Pancreas (tissue), 10 donors: ENCODE results near the gene ZBP1. TPM values are rescaled to one million over a fixed set of nuclear protein-coding genes. Genes with fewer than 3 reads are reported as not detected.

Source experiments
- ATAC-seq, 4 donors: fragments of 200-7000 bp; cut with Tn5 transposase; one replicate each; pipeline versions ENCODE4 v1.8.0 to v1.9.1; 2020; ENCODE audit warnings: mild to moderate bottlenecking in 4 of 4, moderate library complexity in 4 of 4
- DNase-seq, 6 donors: peaks; one replicate each; pipeline ENCODE4 v3.0.0-alpha.2; 2020
- FAIRE-seq: peaks from 2 replicates; lab custom pipeline; 2012; peaks lifted over from hg19 to GRCh38; lab: Jason Lieb, UNC
- H3K27ac ChIP-seq, 4 donors: fragments of 200-600 bp; sonication (generic); 1 replicate in 3 of 4; 2 replicates in 1 of 4; pipeline versions ENCODE4 v1.5.0 to v1.8.0; 2020
- H3K27me3 ChIP-seq, 4 donors: fragments of 200-600 bp; one replicate each; pipeline ENCODE4 v1.8.0; 2021
- H3K36me3 ChIP-seq, 3 donors: fragments of 200-600 bp; sonication (generic) in 1 of 3; one replicate each; pipeline versions ENCODE4 v1.5.0 to v1.8.0; 2020 to 2021
- H3K4me1 ChIP-seq, 3 donors: fragments of 200-600 bp; one replicate each; pipeline ENCODE4 v1.8.0; 2021
- H3K4me3 ChIP-seq, 4 donors: fragments of 200-600 bp; sonication (generic) in 2 of 4; one replicate each; pipeline versions ENCODE4 v1.5.0 to v1.8.0; 2020 to 2021
- H3K9me3 ChIP-seq, 4 donors: fragments of 200-600 bp; one replicate each; pipeline ENCODE4 v1.8.0; 2021
- WGBS, 2 donors: extraction: QIAGEN DNeasy Blood & Tissue Kit; methylation state at CpG; one replicate each; pipeline ENCODE4 v1.1.7; 2013; 5-methylcytosine and 5-hydroxymethylcytosine counted together
- intact Hi-C, 3 donors: fragments of 100-400 bp; cut with DNase I; formaldehyde crosslinking; loops; one replicate each; pipeline versions ENCODE4 v1.11.1 to v1.14.2; 2022
- polyA plus RNA-seq, 2 donors: library from polyadenylated mRNA; stranded (reverse); fragments of 200-250 nt; gene quantifications; one replicate each; pipeline ENCODE4 v1.2.3, GENCODE V29; 2013
- total RNA-seq, 6 donors: library from RNA; stranded (reverse); fragmentation: NEBNext Ultra II Directional in 4 of 6; extraction: Animal tissue kit (Norgen Biotek cat#: 25700) in 4 of 6; gene quantifications; one replicate each; pipeline versions ENCODE4 v1.2.1 to v1.2.4, GENCODE V29; 2021 to 2023
- TF ChIP-seq, protein P1 (sequence below), 4 donors: fragments of 200-600 bp; sonication (generic) in 3 of 4; IDR thresholded peaks; one replicate each; pipeline versions ENCODE4 v1.5.0 to v1.8.0; 2021; ENCODE audit warnings: antibody characterized with exemption in 4 of 4
- donor health status: healthy with polysubstance abuse.
- donor health status: DM: no; HTN: no; CAD: no; lungs with moderate emphysema.
- donor health status: DM: no; HTN: no; CAD: no.
- donor health status: control.
- donor health status: control.
- donor health status: Bipolar disorder and iron deficiency.
- donor health status: DM: yes; HTN: yes; CAD: no.
- donor health status: DM: no; HTN: no; CAD: no.
- donor health status: DM: no; HTN: no; CAD: no.
- donor health status: DM: yes; HTN: yes; CAD: no.

The ZBP1 gene
- total and polyA plus RNA-seq, 8 donors: 0.09 to 0.90 (median 0.17) TPM; not detected in 3

- FAIRE-seq (no peak), ATAC-seq (no peak), DNase-seq (no peak)
- WGBS, 2 donors: 71 to 86% methylated on average over 14 of the region's 14 CpGs
- Histone ChIP-seq H3K27ac (no peak overlapping the region), H3K36me3 (no peaks in the 10 kb centered on the region), H3K4me1 (peaks cover 7 to 14% (median 9%) of the 10 kb centered on the region in 3 donors), H3K9me3 (no peaks in the 10 kb centered on the region), H3K27me3 (no peaks in the 10 kb centered on the region), H3K4me3 (no peak overlapping the region)
- intact Hi-C loops: no loop called here
- TF ChIP-seq, protein P1, sequence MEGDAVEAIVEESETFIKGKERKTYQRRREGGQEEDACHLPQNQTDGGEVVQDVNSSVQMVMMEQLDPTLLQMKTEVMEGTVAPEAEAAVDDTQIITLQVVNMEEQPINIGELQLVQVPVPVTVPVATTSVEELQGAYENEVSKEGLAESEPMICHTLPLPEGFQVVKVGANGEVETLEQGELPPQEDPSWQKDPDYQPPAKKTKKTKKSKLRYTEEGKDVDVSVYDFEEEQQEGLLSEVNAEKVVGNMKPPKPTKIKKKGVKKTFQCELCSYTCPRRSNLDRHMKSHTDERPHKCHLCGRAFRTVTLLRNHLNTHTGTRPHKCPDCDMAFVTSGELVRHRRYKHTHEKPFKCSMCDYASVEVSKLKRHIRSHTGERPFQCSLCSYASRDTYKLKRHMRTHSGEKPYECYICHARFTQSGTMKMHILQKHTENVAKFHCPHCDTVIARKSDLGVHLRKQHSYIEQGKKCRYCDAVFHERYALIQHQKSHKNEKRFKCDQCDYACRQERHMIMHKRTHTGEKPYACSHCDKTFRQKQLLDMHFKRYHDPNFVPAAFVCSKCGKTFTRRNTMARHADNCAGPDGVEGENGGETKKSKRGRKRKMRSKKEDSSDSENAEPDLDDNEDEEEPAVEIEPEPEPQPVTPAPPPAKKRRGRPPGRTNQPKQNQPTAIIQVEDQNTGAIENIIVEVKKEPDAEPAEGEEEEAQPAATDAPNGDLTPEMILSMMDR (IDR thresholded peaks at IDR 0.05): no peak
Observed at GRCh38 chr20:57564180-57564802, 55.9 kb downstream of the ZBP1 start.

DNA sequence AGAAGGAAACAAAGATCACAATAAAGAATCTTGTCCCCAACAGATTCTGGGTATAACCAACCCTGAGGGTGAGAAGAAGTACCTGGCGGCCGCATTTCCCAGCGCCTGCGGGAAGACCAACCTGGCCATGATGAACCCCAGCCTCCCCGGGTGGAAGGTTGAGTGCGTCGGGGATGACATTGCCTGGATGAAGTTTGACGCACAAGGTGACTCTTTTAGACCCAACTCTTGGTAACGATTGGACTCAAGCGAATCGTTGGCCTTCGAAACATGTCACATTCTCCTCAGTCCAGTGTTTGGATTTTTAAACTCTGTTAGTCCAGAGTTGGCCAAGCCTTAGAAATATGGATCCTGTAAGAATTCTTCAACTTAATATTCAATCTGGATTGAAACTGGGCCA is 56.7 kb downstream of the ZBP1 start:
- DNase-seq (no peak), FAIRE-seq (no peak), ATAC-seq (no peak)
- TF ChIP-seq, protein P1 (IDR thresholded peaks at IDR 0.05): no peak
- Histone ChIP-seq H3K9me3 (no peaks in the 10 kb centered on the region), H3K4me1 (peaks cover 7 to 14% (median 9%) of the 10 kb centered on the region in 3 donors), H3K27ac (no peak overlapping the region), H3K36me3 (no peaks in the 10 kb centered on the region), H3K4me3 (no peak overlapping the region), H3K27me3 (no peaks in the 10 kb centered on the region)
- WGBS, 2 donors: 89 to 94% methylated on average over 12 of the region's 12 CpGs
- intact Hi-C loops: no loop called here

DNA sequence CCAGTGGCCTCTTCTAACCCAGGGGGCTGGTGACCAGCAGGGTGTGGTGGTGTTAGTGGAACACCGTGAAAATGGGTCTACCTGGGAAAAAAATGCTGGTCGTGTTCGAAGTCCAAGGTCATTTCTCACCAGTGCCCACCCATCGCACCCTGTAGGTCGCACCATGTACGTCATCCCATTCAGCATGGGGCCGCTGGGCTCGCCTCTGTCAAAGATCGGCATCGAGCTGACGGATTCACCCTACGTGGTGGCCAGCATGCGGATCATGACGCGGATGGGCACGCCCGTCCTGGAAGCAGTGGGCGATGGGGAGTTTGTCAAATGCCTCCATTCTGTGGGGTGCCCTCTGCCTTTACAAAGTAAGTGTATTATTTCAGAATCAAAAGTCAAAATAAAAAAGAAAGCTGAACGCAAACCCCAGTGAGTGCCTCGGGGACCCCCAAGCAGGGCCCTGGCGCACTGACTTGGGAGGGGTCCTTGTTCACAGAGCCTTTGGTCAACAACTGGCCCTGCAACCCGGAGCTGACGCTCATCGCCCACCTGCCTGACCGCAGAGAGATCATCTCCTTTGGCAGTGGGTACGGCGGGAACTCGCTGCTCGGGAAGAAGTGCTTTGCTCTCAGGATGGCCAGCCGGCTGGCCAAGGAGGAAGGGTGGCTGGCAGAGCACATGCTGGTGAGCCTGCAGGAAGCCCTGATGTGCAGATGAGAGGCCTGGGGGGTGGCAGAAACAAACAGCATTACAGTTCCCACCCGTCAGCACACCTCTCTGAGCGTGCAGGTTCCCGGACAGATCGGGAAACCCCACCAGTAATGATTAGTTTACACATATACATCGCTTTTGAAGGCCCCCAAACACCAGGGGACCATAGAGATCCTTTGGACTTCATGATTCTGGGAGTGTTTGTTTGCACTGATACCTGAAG is 57.4 kb downstream of the ZBP1 start:
- ATAC-seq (no peak), FAIRE-seq (no peak), DNase-seq (no peak)
- Histone ChIP-seq H3K4me3 (no peak overlapping the region), H3K4me1 (peaks cover 7 to 14% (median 9%) of the 10 kb centered on the region in 3 donors), H3K9me3 (no peaks in the 10 kb centered on the region), H3K36me3 (no peaks in the 10 kb centered on the region), H3K27ac (no peak overlapping the region), H3K27me3 (no peaks in the 10 kb centered on the region)
- intact Hi-C loops: no loop called here
- TF ChIP-seq, protein P1 (IDR thresholded peaks at IDR 0.05): no peak
- WGBS, 2 donors: 82 to 89% methylated on average over 35 of the region's 35 CpGs

GRCh38 chr20:57561356-57562279 is 58.6 kb downstream of the ZBP1 start:
- no peak overlapping the region for H3K4me3 ChIP-seq

More at GRCh38 chr20:57561356-57562279, 58.6 kb downstream of the ZBP1 start:
- intact Hi-C loops: no loop called here
- ATAC-seq: no peak
- Histone ChIP-seq H3K4me1 (peaks cover 7 to 14% (median 9%) of the 10 kb centered on the region in 3 donors), H3K27ac (no peak overlapping the region), H3K9me3 (no peaks in the 10 kb centered on the region), H3K36me3 (no peaks in the 10 kb centered on the region), H3K27me3 (no peaks in the 10 kb centered on the region)
- TF ChIP-seq, protein P1 (IDR thresholded peaks at IDR 0.05): no peak
- FAIRE-seq: no peak
- 70 to 75% methylated on average over 24 of the region's 24 CpGs for WGBS, 2 donors
- DNase-seq: no peak
